Vagina (tissue), 2 donors: ENCODE measurements around the gene SPR.

Experiments used
- CTCF ChIP-seq, 3 experiments: fragments of 450-650 bp in 2 of 3; fragments of 200-600 bp in 1 of 3; sonication (generic) in 1 of 3; IDR thresholded peaks; one replicate each; pipeline ENCODE4 v1.5.1; 2017 to 2019; ENCODE audit warnings: antibody characterized with exemption in 3 of 3, mild to moderate bottlenecking in 2 of 3, moderate library complexity in 2 of 3
- POLR2A ChIP-seq, 2 donors: fragments of 450-650 bp; IDR thresholded peaks; one replicate each; pipeline ENCODE4 v1.6.1; 2017; ENCODE audit warnings: antibody characterized with exemption in 2 of 2, mild to moderate bottlenecking in 2 of 2, moderate library complexity in 2 of 2
- POLR2AphosphoS5 ChIP-seq, 2 donors: sonication (generic); formaldehyde crosslinking; IDR thresholded peaks; one replicate each; pipeline ENCODE4 v1.9.0; 2017; ENCODE audit warnings: antibody characterized with exemption in 2 of 2, mild to moderate bottlenecking in 2 of 2, low read depth in 1 of 2; ENCODE audit not compliant: insufficient read depth in 1 of 2

- TF ChIP-seq POLR2AphosphoS5 (IDR thresholded peaks at IDR 0.05; ENCODE audit: insufficient read depth in 1 of 2, low read depth in 1 of 2) = no peak
- TF ChIP-seq CTCF (IDR thresholded peaks at IDR 0.05) = no peak
- TF ChIP-seq POLR2A (IDR thresholded peaks at IDR 0.05) = no peak
These were observed 15.3 kb upstream of the SPR start for GRCh38 chr2:72871880-72872279.
